ENCODE measurements around the gene HOXC9. TPM values are rescaled to one million over a fixed set of nuclear protein-coding genes. Genes with fewer than 3 reads are reported as not detected.

The HOXC9 gene
- total RNA-seq, 1 donor from 2014 or later = 0.27 TPM

GRCh38 chr12:53980802-53981496, 19.0 kb upstream of the HOXC9 start:
- TF ChIP-seq CTCF (conservative IDR thresholded peaks at IDR 0.05) = no peak
- H3K27ac Mint-ChIP-seq = no peak overlapping the region
- DNase-seq (ENCODE audit: extremely low spot score, unreplicated experiment) = no peak
- H3K4me3 Mint-ChIP-seq = no peak overlapping the region
- no peaks in the 10 kb centered on the region for H3K36me3 Mint-ChIP-seq
- H3K27me3 Mint-ChIP-seq = peaks cover 98% of the 10 kb centered on the region
- H3K4me1 Mint-ChIP-seq (ENCODE audit: unreplicated experiment) = peaks cover 6% of the 10 kb centered on the region
- no peaks in the 10 kb centered on the region for H3K9me3 Mint-ChIP-seq

- H3K27ac Mint-ChIP-seq = no peak overlapping the region
- H3K27me3 Mint-ChIP-seq = peaks cover 98% of the 10 kb centered on the region
- H3K36me3 Mint-ChIP-seq = no peaks in the 10 kb centered on the region
- H3K4me1 Mint-ChIP-seq (ENCODE audit: unreplicated experiment) = peaks cover 6% of the 10 kb centered on the region
- DNase-seq (ENCODE audit: extremely low spot score, unreplicated experiment) = no peak
- no peak overlapping the region for H3K4me3 Mint-ChIP-seq
- no peaks in the 10 kb centered on the region for H3K9me3 Mint-ChIP-seq
- no peak for TF ChIP-seq CTCF (conservative IDR thresholded peaks at IDR 0.05)
These were observed 18.1 kb upstream of the HOXC9 start for GRCh38 chr12:53981634-53982565.

GRCh38 chr12:53982648-53983567, 17.1 kb upstream of the HOXC9 start:
- Mint-ChIP-seq H3K27me3 (peaks cover 98% of the 10 kb centered on the region), H3K27ac (peak overlapping the region; percentile 29), H3K9me3 (no peaks in the 10 kb centered on the region), H3K4me1 (ENCODE audit: unreplicated experiment) (peaks cover 6% of the 10 kb centered on the region), H3K36me3 (no peaks in the 10 kb centered on the region), H3K4me3 (no peak overlapping the region)
- no peak for DNase-seq (ENCODE audit: extremely low spot score, unreplicated experiment)
- no peak for TF ChIP-seq CTCF (conservative IDR thresholded peaks at IDR 0.05)

GRCh38 chr12:53983568-53983949, 16.4 kb upstream of the HOXC9 start:
- H3K4me3 Mint-ChIP-seq = no peak overlapping the region

More at GRCh38 chr12:53983568-53983949, 16.4 kb upstream of the HOXC9 start:
- H3K36me3 Mint-ChIP-seq = no peaks in the 10 kb centered on the region
- no peaks in the 10 kb centered on the region for H3K9me3 Mint-ChIP-seq
- no peak for DNase-seq (ENCODE audit: extremely low spot score, unreplicated experiment)
- H3K27me3 Mint-ChIP-seq = peaks cover 98% of the 10 kb centered on the region
- peaks cover 6% of the 10 kb centered on the region for H3K4me1 Mint-ChIP-seq (ENCODE audit: unreplicated experiment)
- no peak for TF ChIP-seq CTCF (conservative IDR thresholded peaks at IDR 0.05)
- H3K27ac Mint-ChIP-seq = peak overlapping the region; percentile 29

Measured in type B pancreatic cell (in vitro differentiated cells).